DMS53 (cell line): ENCODE data around the gene LIMCH1.
"Not testable (repeated sequence)": the region's sequence is repeated elsewhere in the genome, so short reads cannot be mapped to it uniquely, and the experiment has no call there.

Experiments used
- DNase-seq: peaks from one replicate; lab custom pipeline; 2025; lab: John Stamatoyannopoulos, UW

LIMCH1 gene

GRCh38 chr4:41678086-41678816, 140.3 kb downstream of the LIMCH1 start:
- no peak for DNase-seq

GRCh38 chr4:41678951-41679350, 141.0 kb downstream of the LIMCH1 start:
- no peak for DNase-seq

- DNase-seq, result no peak
These were observed 142.0 kb downstream of the LIMCH1 start for GRCh38 chr4:41679991-41680390.

- no peak for DNase-seq
These were observed 143.1 kb downstream of the LIMCH1 start for GRCh38 chr4:41681054-41681453.

GRCh38 chr4:41683326-41683725, 145.4 kb downstream of the LIMCH1 start:
- DNase-seq, result no peak

GRCh38 chr4:41686893-41687292, 148.9 kb downstream of the LIMCH1 start:
- DNase-seq, result no peak

GRCh38 chr4:41687971-41688370, 150.0 kb downstream of the LIMCH1 start:
- DNase-seq, result peak; percentile 13

GRCh38 chr4:41692717-41693345, 154.9 kb downstream of the LIMCH1 start:
- DNase-seq, result peak; percentile 84

GRCh38 chr4:41693629-41694028, 155.7 kb downstream of the LIMCH1 start:
- DNase-seq, result peak; percentile 69

- no peak for DNase-seq
These were observed 158.2 kb downstream of the LIMCH1 start for GRCh38 chr4:41696131-41696530.

GRCh38 chr4:41696763-41697162, 158.8 kb downstream of the LIMCH1 start:
- no peak for DNase-seq

- DNase-seq, result no peak
These were observed 164.0 kb downstream of the LIMCH1 start for GRCh38 chr4:41701983-41702382.

GRCh38 chr4:41702770-41703169, 164.8 kb downstream of the LIMCH1 start:
- DNase-seq, result no peak

GRCh38 chr4:41703785-41704184, 165.8 kb downstream of the LIMCH1 start:
- no peak for DNase-seq

- DNase-seq, result peak; percentile 91
These were observed 172.0 kb downstream of the LIMCH1 start for GRCh38 chr4:41709844-41710481.

- DNase-seq, result not testable (repeated sequence)
These were observed 173.7 kb downstream of the LIMCH1 start for GRCh38 chr4:41711654-41712053.

- peak; percentile 14 for DNase-seq
These were observed 174.5 kb downstream of the LIMCH1 start for GRCh38 chr4:41712425-41712824.

GRCh38 chr4:41713768-41714167, 175.8 kb downstream of the LIMCH1 start:
- DNase-seq, result no peak

- no peak for DNase-seq
These were observed 176.5 kb downstream of the LIMCH1 start for GRCh38 chr4:41714364-41715000.

GRCh38 chr4:41715155-41715554, 177.2 kb downstream of the LIMCH1 start:
- no peak for DNase-seq

- DNase-seq, result no peak
These were observed 180.9 kb downstream of the LIMCH1 start for GRCh38 chr4:41718907-41719306.

GRCh38 chr4:41719417-41719816, 181.5 kb downstream of the LIMCH1 start:
- no peak for DNase-seq

- DNase-seq, result no peak
These were observed 184.2 kb downstream of the LIMCH1 start for GRCh38 chr4:41722181-41722580.
